Vagina (tissue), 2 donors: ENCODE results near the gene MYO9A.

Experiments
- POLR2A ChIP-seq, 2 donors: fragments of 450-650 bp; IDR thresholded peaks; one replicate each; pipeline ENCODE4 v1.6.1; 2017; ENCODE audit warnings: antibody characterized with exemption in 2 of 2, mild to moderate bottlenecking in 2 of 2, moderate library complexity in 2 of 2
- TF ChIP-seq, protein P1 (sequence below), 3 experiments: fragments of 450-650 bp in 2 of 3; fragments of 200-600 bp in 1 of 3; sonication (generic) in 1 of 3; IDR thresholded peaks; one replicate each; pipeline ENCODE4 v1.5.1; 2017 to 2019; ENCODE audit warnings: antibody characterized with exemption in 3 of 3, mild to moderate bottlenecking in 2 of 3, moderate library complexity in 2 of 3

DNA sequence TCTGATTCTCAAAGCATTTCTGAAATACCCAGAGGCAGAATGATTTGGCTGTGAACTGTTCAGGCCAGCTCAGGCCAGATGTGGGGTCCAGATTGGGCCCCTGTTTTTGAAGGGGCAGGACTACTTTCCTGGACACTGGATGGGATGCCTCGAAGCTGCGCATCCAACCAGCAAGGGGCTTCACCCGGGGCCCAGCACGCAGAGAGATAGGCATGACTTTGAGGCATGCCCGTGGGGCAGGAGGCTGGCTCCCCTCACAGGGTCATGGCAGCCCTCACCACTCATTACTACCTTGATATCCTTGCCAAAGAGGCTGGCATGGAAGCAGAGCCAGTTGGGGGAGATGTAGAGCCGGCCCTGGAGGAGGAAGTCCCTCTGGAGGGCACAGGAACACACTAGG, 49.5 kb upstream of the MYO9A start:
- TF ChIP-seq, protein P1, sequence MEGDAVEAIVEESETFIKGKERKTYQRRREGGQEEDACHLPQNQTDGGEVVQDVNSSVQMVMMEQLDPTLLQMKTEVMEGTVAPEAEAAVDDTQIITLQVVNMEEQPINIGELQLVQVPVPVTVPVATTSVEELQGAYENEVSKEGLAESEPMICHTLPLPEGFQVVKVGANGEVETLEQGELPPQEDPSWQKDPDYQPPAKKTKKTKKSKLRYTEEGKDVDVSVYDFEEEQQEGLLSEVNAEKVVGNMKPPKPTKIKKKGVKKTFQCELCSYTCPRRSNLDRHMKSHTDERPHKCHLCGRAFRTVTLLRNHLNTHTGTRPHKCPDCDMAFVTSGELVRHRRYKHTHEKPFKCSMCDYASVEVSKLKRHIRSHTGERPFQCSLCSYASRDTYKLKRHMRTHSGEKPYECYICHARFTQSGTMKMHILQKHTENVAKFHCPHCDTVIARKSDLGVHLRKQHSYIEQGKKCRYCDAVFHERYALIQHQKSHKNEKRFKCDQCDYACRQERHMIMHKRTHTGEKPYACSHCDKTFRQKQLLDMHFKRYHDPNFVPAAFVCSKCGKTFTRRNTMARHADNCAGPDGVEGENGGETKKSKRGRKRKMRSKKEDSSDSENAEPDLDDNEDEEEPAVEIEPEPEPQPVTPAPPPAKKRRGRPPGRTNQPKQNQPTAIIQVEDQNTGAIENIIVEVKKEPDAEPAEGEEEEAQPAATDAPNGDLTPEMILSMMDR (IDR thresholded peaks at IDR 0.05) = no peak
- no peak for TF ChIP-seq POLR2A (IDR thresholded peaks at IDR 0.05)
